Upper lobe of left lung (tissue), 4 donors: ENCODE measurements around the gene CACNA1D.

Experiments used
- CTCF ChIP-seq, 6 experiments: fragments of 450-650 bp in 4 of 6; fragments of 200-600 bp in 2 of 6; sonication (generic) in 2 of 6; IDR thresholded peaks; one replicate each; pipeline ENCODE4 v1.5.1; 2016 to 2019; ENCODE audit warnings: antibody characterized with exemption in 6 of 6
- EP300 ChIP-seq, 4 donors: sonication (generic); formaldehyde crosslinking; IDR thresholded peaks; one replicate each; pipeline ENCODE4 v1.5.1; 2017; ENCODE audit warnings: antibody characterized with exemption in 4 of 4, control low read depth in 2 of 4
- POLR2A ChIP-seq, 4 donors: fragments of 450-650 bp; IDR thresholded peaks; one replicate each; pipeline ENCODE4 v1.5.1; 2016 to 2017; ENCODE audit warnings: antibody characterized with exemption in 4 of 4, mild to moderate bottlenecking in 2 of 4
- POLR2AphosphoS5 ChIP-seq, 2 donors: sonication (generic); formaldehyde crosslinking; IDR thresholded peaks; one replicate each; pipeline ENCODE4 v1.5.1; 2017; ENCODE audit warnings: antibody characterized with exemption in 2 of 2

GRCh38 chr3:53812434-53812833 is 318.0 kb downstream of the CACNA1D start:
- TF ChIP-seq CTCF (IDR thresholded peaks at IDR 0.05): no peak
- no peak for TF ChIP-seq POLR2A (IDR thresholded peaks at IDR 0.05)
- TF ChIP-seq POLR2AphosphoS5 (IDR thresholded peaks at IDR 0.05): no peak
- no peak for TF ChIP-seq EP300 (IDR thresholded peaks at IDR 0.05)
